CD4-positive, alpha-beta T cell (primary cell): ENCODE data around the gene SH3YL1. TPM values are rescaled to one million over a fixed set of nuclear protein-coding genes. Genes with fewer than 3 reads are reported as not detected.

ENCODE experiments used
- ATAC-seq: fragments of 200-7000 bp; cut with Tn5 transposase; one replicate; pipeline ENCODE4 v1.10.0; 2022; ENCODE audit warnings: mild to moderate bottlenecking; ENCODE audit not compliant: poor library complexity
- CTCF ChIA-PET: fragments of 350-600 bp; sonication (Branson Sonifier 250); formaldehyde crosslinking; loops from one replicate; lab custom pipeline; 2021; ENCODE audit warnings: antibody characterized with exemption, inconsistent platforms; lab: Charles Lee
- POLR2A ChIA-PET: fragments of 350-600 bp; sonication (Branson Sonifier 250); formaldehyde crosslinking; loops from one replicate; lab custom pipeline; 2021; ENCODE audit warnings: antibody characterized with exemption, inconsistent platforms; lab: Charles Lee
- DNase-seq, 14 experiments: peaks; one replicate each; pipeline ENCODE4 v3.0.0-alpha.2; 2013 to 2020; ENCODE audit warnings: mixed read lengths in 2 of 14
- H3K27ac ChIP-seq, 2 donors: one replicate each; pipeline versions ENCODE4 v1.5.1 to v1.7.0; 2013; ENCODE audit warnings: low read length in 2 of 2, low read depth in 1 of 2, mild to moderate bottlenecking in 1 of 2
- H3K27me3 ChIP-seq, 2 experiments: 1 replicate in 1 of 2; 2 replicates in 1 of 2; pipeline versions ENCODE4 v1.6.1 to v1.7.0; 2013; ENCODE audit warnings: low read length in 2 of 2, control low read depth in 1 of 2, mild to moderate bottlenecking in 1 of 2, moderate library complexity in 1 of 2; ENCODE audit not compliant: insufficient read depth in 2 of 2, control insufficient read depth in 1 of 2
- H3K36me3 ChIP-seq: one replicate; pipeline ENCODE4 v1.6.1; 2013; ENCODE audit warnings: low read length, control low read depth; ENCODE audit not compliant: insufficient read depth
- H3K4me1 ChIP-seq: one replicate; pipeline ENCODE4 v1.6.1; 2013; ENCODE audit warnings: low read length, control low read depth; ENCODE audit not compliant: insufficient read depth
- H3K4me3 ChIP-seq: one replicate; pipeline ENCODE4 v1.5.1; 2013; ENCODE audit warnings: mild to moderate bottlenecking, low read length, moderate library complexity
- H3K9me3 ChIP-seq, 2 experiments: 1 replicate in 1 of 2; 2 replicates in 1 of 2; pipeline versions ENCODE4 v1.6.1 to v1.7.0; 2013; ENCODE audit warnings: low read length in 2 of 2, mild to moderate bottlenecking in 2 of 2, control low read depth in 1 of 2, moderate library complexity in 1 of 2; ENCODE audit not compliant: control insufficient read depth in 1 of 2, insufficient read depth in 1 of 2
- H3K27ac Mint-ChIP-seq: one replicate; pipeline ENCODE4 v1.8.0; 2020; ENCODE audit warnings: mixed read lengths
- H3K27me3 Mint-ChIP-seq: one replicate; pipeline ENCODE4 v1.8.0; 2021; ENCODE audit warnings: mixed read lengths
- H3K36me3 Mint-ChIP-seq: one replicate; pipeline ENCODE4 v1.8.0; 2021; ENCODE audit warnings: low read depth, mixed read lengths
- H3K4me1 Mint-ChIP-seq: one replicate; pipeline ENCODE4 v1.8.0; 2021; ENCODE audit warnings: low read depth, mixed read lengths
- H3K4me3 Mint-ChIP-seq: one replicate; pipeline ENCODE4 v1.8.0; 2020; ENCODE audit warnings: mild to moderate bottlenecking, mixed read lengths
- H3K9me3 Mint-ChIP-seq: one replicate; pipeline ENCODE4 v1.8.0; 2020; ENCODE audit warnings: mixed read lengths
- intact Hi-C, 2 experiments: fragments of 100-400 bp; cut with DNase I in 1 of 2; cut with micrococcal nuclease in 1 of 2; formaldehyde crosslinking; loops; one replicate each; pipeline versions ENCODE4 v1.15.1 to v1.9.0; 2023 to 2025; cut with DNase I, micrococcal nuclease
- total RNA-seq, 174 experiments: library from RNA in 2 of 174; stranded (reverse) in 2 of 174; gene quantifications; one replicate each; pipeline ENCODE4 v1.2.3 and lab custom pipeline; 2021 to 2026
- TF ChIP-seq, protein P1 (sequence below): fragments of 200-600 bp; IDR thresholded peaks from one replicate; pipeline ENCODE4 v1.8.0; 2022; ENCODE audit warnings: antibody characterized with exemption, mild to moderate bottlenecking

Gene SH3YL1
- total RNA-seq, 2 experiments from 2014 or later = 59.7 to 61.9 TPM

DNA sequence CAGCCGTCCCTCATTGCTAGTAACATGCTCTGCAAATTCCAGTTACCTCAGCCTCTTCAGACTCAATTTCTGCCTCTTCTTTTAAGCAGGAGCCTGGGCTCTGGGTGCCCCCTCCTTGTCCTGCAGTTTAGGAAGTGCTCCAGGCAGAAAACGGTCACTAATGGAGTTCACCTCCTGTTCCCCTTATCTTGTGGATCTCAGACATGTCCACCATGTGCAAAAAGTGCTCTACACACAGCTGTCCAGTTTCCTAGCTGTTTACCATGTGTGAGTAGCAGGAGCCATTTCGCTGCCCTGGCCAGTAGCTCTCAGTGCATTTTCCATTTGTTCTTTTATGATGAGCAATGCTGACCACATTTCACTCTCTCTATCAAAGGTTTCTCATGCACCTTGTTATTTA lies 4.9 kb downstream of the SH3YL1 start:
- CTCF ChIA-PET = interaction anchor here (1.6 kb wide), 1 partner anchor 12 kb away, joined by 3 read pairs; no protein-coding TSS in a partner anchor
- POLR2A ChIA-PET = no interaction called here

GRCh38 chr2:257842-258241 lies 6.0 kb downstream of the SH3YL1 start:
- CTCF ChIA-PET = interaction anchor here (0.9 kb wide), 1 partner anchor 11 kb away, joined by 3 read pairs; no protein-coding TSS in a partner anchor

More for the DNA sequence above, 4.9 kb downstream of the SH3YL1 start:
- H3K4me1 Mint-ChIP-seq = peaks cover 13% of the 10 kb centered on the region
- no peaks in the 10 kb centered on the region for H3K27me3 Mint-ChIP-seq
- ATAC-seq = no peak
- H3K27ac ChIP-seq = no peak overlapping the region
- H3K36me3 Mint-ChIP-seq = peaks cover 21% of the 10 kb centered on the region
- no peak overlapping the region for H3K4me3 ChIP-seq
- peaks cover 0 to 5% of the 10 kb centered on the region in 2 experiments for H3K9me3 ChIP-seq
- no peak for DNase-seq
- H3K4me3 Mint-ChIP-seq = no peak overlapping the region
- H3K36me3 ChIP-seq = no peaks in the 10 kb centered on the region
- peaks cover 7% of the 10 kb centered on the region for H3K9me3 Mint-ChIP-seq
- H3K4me1 ChIP-seq = peaks cover 10% of the 10 kb centered on the region
- intact Hi-C loops = no loop called here
- H3K27me3 ChIP-seq = no peaks in the 10 kb centered on the region
- TF ChIP-seq, protein P1, sequence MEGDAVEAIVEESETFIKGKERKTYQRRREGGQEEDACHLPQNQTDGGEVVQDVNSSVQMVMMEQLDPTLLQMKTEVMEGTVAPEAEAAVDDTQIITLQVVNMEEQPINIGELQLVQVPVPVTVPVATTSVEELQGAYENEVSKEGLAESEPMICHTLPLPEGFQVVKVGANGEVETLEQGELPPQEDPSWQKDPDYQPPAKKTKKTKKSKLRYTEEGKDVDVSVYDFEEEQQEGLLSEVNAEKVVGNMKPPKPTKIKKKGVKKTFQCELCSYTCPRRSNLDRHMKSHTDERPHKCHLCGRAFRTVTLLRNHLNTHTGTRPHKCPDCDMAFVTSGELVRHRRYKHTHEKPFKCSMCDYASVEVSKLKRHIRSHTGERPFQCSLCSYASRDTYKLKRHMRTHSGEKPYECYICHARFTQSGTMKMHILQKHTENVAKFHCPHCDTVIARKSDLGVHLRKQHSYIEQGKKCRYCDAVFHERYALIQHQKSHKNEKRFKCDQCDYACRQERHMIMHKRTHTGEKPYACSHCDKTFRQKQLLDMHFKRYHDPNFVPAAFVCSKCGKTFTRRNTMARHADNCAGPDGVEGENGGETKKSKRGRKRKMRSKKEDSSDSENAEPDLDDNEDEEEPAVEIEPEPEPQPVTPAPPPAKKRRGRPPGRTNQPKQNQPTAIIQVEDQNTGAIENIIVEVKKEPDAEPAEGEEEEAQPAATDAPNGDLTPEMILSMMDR = no peak
- no peak overlapping the region for H3K27ac Mint-ChIP-seq

GRCh38 chr2:257429-257828 lies 6.4 kb downstream of the SH3YL1 start:
- H3K27me3 ChIP-seq = no peaks in the 10 kb centered on the region
- POLR2A ChIA-PET = no interaction called here
- ATAC-seq (no peak), DNase-seq (no peak)
- CTCF ChIA-PET = interaction anchor here (0.9 kb wide), 1 partner anchor 11 kb away, joined by 3 read pairs; no protein-coding TSS in a partner anchor
- H3K27me3 Mint-ChIP-seq = no peaks in the 10 kb centered on the region
- H3K4me3 ChIP-seq = no peak overlapping the region
- peaks cover 0 to 5% of the 10 kb centered on the region in 2 experiments for H3K9me3 ChIP-seq
- no peak overlapping the region for H3K27ac Mint-ChIP-seq
- no peak overlapping the region for H3K4me3 Mint-ChIP-seq
- H3K4me1 ChIP-seq = no peaks in the 10 kb centered on the region
- peaks cover 7% of the 10 kb centered on the region for H3K9me3 Mint-ChIP-seq
- H3K4me1 Mint-ChIP-seq = peaks cover 6% of the 10 kb centered on the region
- peaks cover 23% of the 10 kb centered on the region for H3K36me3 Mint-ChIP-seq
- H3K36me3 ChIP-seq = no peaks in the 10 kb centered on the region
- no peak overlapping the region for H3K27ac ChIP-seq
- TF ChIP-seq, protein P1 = no peak
- intact Hi-C loops = no loop called here

More at GRCh38 chr2:257842-258241, 6.0 kb downstream of the SH3YL1 start:
- Mint-ChIP-seq H3K4me1 (peaks cover 10% of the 10 kb centered on the region), H3K9me3 (peaks cover 7% of the 10 kb centered on the region), H3K4me3 (no peak overlapping the region), H3K27me3 (no peaks in the 10 kb centered on the region), H3K36me3 (peaks cover 24% of the 10 kb centered on the region), H3K27ac (no peak overlapping the region)
- Histone ChIP-seq H3K4me1 (no peaks in the 10 kb centered on the region), H3K27me3 (no peaks in the 10 kb centered on the region), H3K27ac (no peak overlapping the region), H3K9me3 (peaks cover 0 to 5% of the 10 kb centered on the region in 2 experiments), H3K36me3 (no peaks in the 10 kb centered on the region), H3K4me3 (no peak overlapping the region)
- POLR2A ChIA-PET = no interaction called here
- TF ChIP-seq, protein P1 = no peak
- ATAC-seq (no peak), DNase-seq (no peak)
- intact Hi-C loops = no loop called here
